Forelimb muscle (tissue), 1 donor: ENCODE data around the gene KRTAP4-9. TPM values are rescaled to one million over a fixed set of nuclear protein-coding genes. Genes with fewer than 3 reads are reported as not detected.
"Not testable (repeated sequence)": the region's sequence is repeated elsewhere in the genome, so short reads cannot be mapped to it uniquely, and the experiment has no call there.

ENCODE experiments used
- DNase-seq: peaks from one replicate; pipeline ENCODE4 v3.0.0-alpha.2; 2013; ENCODE audit warnings: low read depth
- polyA plus RNA-seq: library from polyadenylated mRNA; unstranded; fragments of 120-200 nt; gene quantifications from one replicate; pipeline ENCODE4 v1.2.1, GENCODE V29; 2013; ENCODE audit not compliant: insufficient read length

KRTAP4-9 gene
- polyA plus RNA-seq = not detected

DNA sequence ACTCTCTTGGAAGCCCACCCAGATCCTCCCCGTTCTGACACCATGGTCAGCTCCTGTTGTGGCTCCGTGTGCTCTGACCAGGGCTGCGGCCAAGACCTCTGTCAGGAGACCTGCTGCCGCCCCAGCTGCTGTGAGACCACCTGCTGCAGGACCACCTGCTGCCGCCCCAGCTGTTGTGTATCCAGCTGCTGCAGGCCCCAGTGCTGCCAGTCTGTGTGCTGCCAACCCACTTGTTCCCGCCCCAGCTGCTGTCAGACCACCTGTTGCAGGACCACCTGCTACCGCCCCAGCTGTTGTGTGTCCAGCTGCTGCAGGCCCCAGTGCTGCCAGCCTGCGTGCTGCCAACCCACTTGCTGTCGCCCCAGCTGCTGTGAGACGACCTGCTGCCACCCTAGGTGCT, at the start of gene KRTAP4-9:
TSS of gene KRTAP4-9 (plus strand) at position 43 of the 400 bp plus-strand sequence. CDS start at position 43, 0 bp downstream.
- not testable (repeated sequence) for DNase-seq

DNA sequence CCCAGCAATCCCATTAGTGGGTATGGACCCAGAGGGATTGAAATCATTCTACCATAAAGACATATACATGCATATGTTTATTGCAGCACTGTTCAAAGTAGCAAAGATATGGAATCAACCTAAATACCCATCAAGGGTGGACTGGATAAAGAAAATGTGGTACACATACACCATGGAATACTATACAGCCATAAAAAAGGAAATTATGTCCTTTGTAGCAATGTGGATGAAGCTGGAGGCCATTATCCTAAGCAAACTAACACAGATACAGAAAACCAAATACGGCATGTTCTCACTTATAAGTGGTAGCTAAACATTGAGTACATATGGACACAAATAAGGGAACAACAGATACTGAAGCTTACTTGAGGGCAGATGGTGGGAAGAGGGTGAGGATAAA, 47.6 kb upstream of the KRTAP4-9 start:
- no peak for DNase-seq

DNA sequence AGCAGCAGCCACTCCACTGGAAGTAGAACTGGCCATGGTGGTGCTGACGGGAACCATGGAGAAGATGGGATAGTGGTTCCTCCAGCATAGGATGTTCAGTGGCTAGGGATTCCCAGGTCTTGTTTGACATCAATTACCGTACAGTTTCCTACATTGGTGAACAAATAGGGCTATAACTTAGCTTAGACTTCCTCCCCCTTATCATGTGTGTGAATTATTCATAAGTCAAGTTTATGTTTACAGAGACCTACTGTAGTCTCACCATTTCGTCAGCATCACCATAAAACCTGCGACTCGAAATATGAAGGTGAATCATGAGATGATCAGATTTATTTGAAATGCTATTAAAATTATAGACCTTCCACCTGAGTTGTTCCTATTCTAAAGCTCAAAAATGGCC, 46.4 kb upstream of the KRTAP4-9 start:
- DNase-seq = no peak

DNA sequence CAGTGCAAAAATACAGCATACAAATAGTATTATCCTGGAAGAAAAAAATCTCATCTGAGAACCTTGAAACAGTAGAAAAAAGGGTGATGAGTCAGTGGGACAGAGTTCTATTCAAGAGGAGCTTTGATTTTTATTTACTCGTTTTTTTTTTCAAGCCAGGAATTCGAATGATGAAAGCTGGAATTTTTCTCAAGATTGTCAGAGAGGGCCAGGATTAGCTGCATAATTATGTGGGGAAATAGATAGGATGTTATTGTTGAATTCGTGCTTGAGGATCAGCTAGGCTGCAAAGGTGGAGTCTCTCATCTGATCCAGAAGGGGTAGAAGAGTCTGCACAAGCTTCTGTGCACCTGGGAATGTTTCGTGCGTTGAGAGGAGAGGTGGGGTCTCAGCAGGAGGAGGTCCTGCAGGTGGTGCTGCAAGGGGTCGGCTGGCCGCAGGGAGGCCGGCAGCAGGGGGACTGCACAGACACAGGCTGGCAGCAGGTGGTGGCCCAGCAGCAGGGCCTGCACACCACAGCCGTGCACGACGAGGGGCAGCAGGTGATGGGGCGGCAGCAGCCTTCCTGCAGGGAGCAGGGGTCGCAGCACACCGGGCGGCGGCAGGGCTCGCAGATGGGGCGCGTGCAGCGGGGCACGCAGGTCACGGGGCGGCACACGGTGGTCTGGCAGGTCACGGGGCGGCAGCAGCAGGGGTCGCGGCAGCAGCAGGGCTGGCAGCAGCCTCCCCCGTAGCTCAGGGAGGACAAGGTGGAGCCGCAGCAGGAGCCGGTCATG, 45.7 kb upstream of the KRTAP4-9 start:
- not testable (repeated sequence) for DNase-seq

DNA sequence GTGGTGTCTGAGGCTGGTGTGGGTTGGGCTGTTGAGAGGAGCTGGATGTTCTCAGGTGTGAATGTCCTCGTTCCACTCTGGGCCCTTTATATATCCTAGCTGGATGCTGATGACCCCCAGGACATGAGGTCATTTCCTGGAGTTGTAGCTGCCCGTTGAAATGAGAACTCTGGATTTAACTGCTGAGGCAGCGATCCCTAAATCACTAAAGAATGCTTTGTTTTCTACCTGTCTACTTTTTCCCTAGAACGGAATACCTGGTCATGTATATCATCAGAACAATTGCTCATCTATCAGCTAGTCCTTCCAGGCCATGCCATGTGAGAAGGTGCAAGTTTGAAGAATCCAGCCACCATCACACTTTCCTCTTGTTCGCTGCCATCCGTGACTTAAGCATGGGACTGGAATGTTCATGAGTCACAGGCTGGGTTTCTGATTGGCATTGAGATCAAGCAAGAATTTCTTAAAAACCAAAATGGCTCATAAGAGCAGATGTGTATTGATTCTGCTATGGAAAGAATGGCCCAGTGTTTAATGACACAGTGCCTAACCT, 45.1 kb upstream of the KRTAP4-9 start, which contains the start of gene KRTAP2-3:
TSS of gene KRTAP2-3 (minus strand) at position 63 of the 553 bp plus-strand sequence. CDS start 64 bp downstream, outside the sequence.
- DNase-seq = no peak

DNA sequence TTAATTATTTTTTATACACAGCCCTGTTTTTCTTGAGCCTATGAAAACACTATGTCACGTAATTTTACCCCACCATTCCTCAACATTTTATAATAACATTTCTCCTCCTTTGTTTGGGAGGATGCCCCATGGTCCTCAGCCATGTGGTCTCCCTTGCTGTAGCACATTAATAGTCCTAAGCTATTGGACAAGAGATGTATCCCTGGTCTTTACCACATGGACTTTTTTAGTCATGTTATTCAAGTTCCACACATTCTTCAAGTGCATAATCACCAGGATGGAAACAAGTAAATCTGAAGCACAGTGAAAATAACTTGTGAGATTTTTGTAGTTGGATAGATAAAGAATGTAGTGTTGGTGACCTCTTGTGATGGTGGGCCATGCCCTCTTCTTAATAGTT, 43.2 kb upstream of the KRTAP4-9 start:
- DNase-seq = no peak

DNA sequence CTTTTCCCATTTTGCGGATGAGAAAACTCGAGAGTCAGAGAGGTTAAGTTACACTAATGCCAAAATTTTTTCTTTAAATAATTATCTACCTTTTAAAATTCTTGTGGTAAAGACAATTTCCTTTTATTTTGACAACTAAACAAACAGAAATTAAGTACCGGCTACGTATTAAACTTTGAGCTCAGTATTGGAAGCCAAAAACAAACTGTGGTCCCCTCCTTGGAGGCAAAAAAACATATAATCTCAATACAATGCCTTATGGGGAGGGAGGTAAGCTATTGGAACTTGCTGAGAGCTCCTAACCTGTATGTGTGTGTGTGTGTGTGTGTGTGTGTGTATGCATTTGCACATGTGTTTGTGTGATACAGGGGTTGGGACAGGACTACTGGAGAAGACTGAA, 41.7 kb upstream of the KRTAP4-9 start:
- no peak for DNase-seq

DNA sequence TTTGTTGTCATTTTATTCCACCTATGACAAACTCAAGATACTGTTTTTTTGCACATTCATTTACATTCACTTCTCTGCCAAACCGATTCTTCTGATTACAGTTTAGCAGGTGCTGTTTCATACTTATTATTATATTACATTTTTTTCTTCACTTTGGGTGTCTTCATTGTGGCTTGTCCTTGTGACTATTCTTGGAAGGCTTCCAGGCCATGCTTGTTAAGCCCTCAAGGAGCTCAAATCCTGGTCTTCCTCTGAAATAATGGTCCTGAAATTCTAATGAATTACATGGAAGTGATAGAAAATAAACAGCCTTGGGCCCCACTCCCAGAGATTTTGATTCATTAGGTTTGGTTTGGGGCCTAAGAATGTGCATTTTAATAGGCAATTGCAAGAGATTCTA, 40.9 kb upstream of the KRTAP4-9 start:
- DNase-seq = no peak

DNA sequence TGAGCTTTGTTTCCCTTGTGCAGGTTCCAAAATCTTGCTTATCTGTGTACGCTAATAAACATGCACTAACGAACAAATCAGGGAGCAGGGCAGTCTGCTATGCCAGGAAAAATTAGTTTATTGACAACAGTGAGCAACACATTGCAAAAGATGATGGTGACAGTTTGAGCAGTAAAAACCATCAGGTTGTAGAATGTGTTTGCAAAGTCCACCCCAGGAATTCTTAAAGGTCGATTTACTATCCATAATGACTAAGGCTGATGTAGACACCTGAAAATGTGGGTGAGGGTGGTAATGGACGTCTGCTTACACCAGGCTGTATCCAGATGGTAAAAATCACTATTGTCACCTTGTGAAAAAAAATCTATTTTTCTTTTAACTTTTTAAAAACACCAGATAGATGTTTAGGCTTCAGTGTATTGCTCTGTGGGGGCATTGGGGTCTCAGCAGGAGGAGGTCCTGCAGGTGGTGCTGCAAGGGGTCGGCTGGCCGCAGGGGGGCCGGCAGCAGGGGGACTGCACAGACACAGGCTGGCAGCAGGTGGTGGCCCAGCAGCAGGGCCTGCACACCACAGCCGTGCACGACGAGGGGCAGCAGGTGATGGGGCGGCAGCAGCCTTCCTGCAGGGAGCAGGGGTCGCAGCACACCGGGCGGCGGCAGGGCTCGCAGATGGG, 40.0 kb upstream of the KRTAP4-9 start:
- not testable (repeated sequence) for DNase-seq

DNA sequence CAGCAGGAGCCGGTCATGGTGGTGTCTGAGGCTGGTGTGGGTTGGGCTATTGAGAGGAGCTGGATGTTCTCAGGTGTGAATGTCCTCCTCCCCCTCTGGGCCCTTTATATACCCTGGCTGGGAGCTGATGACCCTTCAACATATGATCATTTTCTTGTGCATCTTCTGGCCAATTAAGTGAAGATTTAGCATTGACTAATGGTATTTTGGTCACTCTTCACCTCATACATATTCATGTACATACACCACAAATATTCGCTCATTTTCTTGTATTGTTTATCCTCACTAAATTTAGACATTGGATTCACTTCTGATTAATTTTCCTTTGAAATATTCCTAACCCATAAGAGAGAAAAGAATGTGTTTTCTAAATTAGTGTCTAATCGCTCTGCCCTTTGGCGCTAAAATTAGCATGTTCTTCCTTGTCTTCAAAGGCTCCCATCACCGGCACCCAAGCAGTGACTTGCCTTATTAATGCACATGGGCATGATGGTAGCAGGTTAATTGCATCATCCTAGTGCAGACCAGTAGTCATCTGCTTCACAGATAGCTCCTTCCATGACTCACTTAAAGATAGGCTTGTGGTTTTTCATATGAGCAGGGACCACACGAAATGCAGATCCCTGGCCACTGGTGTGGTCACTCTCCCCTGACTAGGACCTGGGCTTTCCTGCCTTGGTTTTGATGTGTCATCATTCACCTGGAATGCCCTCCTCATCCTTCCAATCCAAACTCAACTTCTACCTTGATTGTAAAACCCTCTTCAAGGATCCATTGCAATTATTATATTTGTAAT, 39.2 kb upstream of the KRTAP4-9 start, which contains the start of gene KRTAP2-4:
TSS of gene KRTAP2-4 (minus strand) at position 51 of the 796 bp plus-strand sequence. CDS start at position 17, 34 bp downstream.
- DNase-seq = no peak

DNA sequence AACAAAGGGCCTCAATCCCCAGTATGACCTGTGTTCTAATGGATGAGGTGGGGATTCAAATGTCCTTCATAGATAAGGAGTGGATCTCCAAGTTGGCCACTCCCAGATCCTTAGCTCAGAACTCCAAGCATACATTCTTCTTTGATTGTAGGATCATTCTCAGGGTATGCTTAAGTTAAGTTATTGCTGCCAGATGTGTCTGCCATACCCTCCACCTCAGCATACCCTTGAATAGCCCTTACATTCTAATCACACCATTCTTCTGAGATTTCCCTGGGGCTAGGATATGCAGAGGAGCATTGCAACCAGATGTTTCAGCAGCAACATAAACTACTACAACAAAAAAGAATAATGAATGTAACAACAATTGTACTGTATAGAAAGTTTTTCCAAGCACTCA, 37.9 kb upstream of the KRTAP4-9 start:
- no peak for DNase-seq

DNA sequence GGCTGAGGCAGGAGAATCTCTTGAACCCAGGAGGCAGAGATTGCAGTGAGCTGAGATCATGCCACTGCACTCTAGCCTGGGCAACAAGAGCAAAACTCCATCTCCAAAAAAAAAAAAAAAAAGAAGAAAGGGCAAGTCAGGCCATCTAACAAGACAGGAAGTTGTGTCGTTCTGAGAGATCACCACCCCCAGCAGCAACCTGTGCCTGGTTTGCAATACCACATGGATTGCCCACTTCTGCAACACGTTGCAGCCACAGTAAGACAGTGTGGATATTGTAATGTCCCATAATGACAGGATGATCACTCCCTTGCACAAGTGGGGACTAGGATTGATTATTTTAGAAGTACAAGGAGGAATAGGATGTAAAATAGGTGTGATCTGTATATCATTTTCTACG, 36.2 kb upstream of the KRTAP4-9 start:
- no peak for DNase-seq

DNA sequence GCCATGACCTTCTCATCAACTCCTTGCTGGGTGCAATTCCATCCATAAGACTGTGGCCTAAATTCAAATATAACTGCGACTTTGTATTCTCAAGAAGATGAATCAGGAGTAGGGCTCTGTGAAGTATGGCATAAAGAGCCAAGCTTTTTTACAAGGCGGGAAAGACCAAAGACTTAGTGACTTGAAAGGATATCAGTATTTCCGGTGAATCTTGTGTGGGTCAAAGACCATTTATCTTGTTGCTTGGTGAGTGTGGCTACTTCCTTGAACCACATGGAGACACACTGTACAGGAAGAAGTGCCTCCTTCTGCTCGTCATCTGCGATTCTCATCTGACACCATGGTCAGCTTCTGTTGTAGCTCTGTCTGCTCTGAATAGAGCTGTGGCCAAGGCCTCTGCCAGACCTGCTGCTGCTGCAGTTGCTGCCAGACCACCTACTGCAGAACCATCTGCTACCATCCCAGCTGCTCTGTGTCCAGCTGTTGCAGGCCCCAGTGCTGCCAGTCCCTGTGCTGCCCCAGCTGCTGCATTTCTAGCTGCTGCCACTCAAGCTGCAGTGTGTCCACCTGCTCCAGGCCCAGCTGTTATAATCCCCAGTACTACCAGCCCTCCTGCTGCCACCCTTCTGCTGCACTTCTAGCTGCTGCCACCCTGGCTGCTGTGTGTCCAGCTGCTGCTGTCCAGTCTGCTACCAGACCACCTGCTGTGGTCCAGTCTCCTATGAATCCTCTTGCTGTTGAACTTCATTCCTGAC, 33.4 kb upstream of the KRTAP4-9 start:
- DNase-seq = no peak

DNA sequence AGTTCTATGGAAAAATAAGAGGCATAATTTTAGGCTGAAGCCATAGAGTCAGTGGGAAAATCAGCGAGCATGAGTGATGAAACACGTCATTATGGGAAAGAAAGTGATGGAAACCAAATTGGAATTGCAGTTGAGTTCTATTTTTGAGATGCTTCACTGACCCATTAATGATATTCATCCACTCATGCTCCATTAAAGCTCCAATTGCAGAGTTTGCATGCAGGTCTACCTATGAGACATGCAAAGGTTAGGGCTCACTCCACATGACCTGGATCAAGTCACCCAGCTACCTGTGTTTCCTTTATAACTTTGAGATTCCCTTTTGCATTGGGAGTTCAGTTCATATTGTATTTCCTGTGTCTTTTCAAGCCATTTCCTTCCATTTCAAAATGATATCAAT, 31.5 kb upstream of the KRTAP4-9 start:
- DNase-seq = no peak

DNA sequence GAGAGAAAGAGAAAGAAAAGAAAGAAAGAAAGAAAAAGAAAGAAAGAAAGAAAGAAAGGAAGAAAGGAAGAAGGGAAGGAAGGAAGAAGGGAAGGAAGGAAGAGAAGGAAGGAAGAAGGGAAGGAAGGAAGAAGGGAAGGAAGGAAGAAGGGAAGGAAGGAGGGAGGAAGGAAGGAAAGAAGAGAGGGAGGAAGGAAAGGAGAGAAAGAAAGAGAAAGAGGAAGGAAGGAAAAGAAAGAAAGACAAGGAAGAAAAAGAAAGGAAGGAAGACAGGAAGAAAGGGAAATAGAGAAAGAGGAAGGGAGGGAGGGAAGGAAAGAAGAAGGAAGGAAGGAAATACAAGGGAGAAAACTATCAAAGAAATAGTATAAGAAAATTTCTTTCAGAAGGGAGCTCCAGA, 28.4 kb upstream of the KRTAP4-9 start:
- no peak for DNase-seq

DNA sequence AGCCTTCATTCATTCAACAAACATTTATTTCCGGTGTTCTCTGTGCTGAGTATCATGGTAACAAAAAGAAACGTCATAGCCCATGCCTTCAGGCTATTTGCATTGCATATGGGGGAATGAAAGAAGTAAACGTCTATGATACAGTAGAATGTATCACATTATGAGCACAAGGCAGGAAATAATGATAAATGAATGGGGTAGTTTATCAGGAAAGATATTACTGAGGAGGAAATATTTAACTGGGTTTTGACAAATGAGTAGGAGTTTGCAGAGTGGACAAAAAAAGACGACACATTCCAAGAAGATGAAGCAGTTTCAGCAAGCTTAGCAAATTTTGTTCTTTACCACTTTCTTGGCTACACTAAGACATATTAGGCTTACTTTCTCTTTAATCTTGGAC, 22.6 kb upstream of the KRTAP4-9 start:
- no peak for DNase-seq

DNA sequence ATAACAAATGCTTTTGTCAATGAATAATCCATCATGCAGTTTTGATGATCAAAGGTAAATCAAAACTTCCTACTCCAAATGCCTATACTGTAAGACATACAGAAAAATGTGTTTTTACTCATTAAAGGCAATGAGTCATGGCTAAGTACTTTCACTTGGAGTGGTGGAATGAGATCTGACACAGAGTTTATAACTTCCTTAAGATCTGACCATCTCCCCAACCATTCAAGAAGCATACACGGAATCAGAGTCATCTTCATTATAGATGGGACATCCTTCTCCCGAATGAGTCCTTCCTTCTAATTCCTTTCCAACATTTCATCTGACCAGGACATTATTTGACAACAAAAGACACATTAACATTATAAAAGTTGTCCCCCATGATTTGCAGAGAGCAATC, 21.8 kb upstream of the KRTAP4-9 start:
- not testable (repeated sequence) for DNase-seq

DNA sequence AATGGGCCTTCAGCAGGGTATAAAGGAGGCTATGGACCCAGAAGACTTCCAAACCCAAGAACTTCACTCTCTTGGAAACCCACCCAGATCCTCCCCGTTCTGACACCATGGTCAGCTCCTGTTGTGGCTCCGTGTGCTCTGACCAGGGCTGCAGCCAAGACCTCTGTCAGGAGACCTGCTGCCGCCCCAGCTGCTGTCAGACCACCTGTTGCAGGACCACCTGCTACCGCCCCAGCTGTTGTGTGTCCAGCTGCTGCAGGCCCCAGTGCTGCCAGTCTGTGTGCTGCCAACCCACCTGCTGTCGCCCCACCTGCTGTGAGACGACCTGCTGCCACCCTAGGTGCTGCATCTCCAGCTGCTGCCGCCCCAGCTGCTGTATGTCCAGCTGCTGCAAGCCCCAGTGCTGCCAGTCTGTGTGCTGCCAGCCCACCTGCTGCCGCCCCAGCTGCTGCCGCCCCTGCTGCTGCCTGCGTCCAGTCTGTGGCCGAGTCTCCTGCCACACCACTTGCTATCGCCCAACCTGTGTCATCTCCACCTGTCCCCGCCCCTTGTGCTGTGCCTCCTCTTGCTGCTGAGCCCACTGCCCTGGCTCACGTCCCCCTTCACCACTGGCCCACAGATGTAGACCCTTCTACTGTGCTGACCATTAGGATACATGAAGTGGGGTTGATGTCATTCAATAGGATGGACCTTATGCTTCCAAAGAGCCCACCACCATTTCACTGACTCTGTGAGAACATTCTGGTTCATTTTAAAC, 20.9 kb upstream of the KRTAP4-9 start, which contains the start of gene KRTAP4-7:
TSS of gene KRTAP4-7 (plus strand) at position 51 of the 757 bp plus-strand sequence. CDS start at position 108, 57 bp downstream.
- DNase-seq = not testable (repeated sequence)

DNA sequence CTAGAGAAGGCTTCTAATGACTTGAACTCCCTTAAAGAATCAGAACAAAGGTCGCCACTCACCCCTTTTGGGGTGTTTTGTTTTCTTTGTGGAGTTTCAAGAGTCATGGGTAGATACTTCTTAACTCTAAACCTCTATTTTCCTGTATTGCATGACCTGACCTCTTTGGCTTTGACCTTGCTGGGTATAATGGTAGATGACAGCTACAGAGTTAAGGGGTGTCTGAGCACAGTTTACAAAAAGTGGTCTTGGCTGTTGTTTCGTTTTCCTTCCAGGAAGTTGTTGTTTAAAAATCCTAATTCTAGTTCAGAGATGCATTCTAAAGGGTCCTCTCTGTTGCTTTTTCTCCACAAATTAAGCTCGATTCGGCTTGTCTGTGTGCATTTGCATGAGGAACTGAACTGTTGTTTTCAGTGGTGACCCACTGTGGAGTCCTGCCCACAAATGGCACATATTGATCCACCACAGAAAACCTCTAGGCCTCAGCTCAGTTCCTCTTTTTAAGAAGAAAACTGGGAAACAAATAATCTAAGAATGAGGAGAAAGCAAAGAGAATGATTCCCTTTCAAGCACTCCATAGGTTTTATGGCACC, 16.3 kb upstream of the KRTAP4-9 start:
- DNase-seq = not testable (repeated sequence)

DNA sequence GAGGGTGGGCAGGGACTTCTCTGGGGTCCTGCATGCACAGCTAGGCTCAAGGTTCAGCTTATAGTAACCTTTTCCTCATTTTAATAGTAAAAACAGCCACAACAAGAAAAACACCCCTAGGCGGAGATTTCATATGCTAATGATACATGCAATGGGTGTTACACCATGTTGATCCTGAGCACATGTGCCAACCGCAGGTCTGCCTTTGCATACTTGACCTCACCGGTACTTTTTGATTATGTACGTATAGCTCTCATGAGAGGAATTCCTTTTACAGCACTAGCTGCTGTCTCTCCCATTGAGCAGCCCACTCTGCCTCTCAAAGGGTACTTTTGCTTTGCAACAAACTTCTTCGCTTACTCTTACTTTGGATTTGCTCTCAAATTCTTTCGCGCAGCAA, 9.1 kb upstream of the KRTAP4-9 start:
- DNase-seq = no peak
